GM12874 (cell line): Measurements from ENCODE around the gene RAC2.

ENCODE experiments used
- TF ChIP-seq, protein P1 (sequence below): IDR thresholded peaks from 2 replicates; pipeline ENCODE4 v1.5.1; 2011; ENCODE audit warnings: low read depth, mild to moderate bottlenecking, control low read depth, low read length, moderate library complexity; ENCODE audit not compliant: insufficient read depth

RAC2 gene

DNA sequence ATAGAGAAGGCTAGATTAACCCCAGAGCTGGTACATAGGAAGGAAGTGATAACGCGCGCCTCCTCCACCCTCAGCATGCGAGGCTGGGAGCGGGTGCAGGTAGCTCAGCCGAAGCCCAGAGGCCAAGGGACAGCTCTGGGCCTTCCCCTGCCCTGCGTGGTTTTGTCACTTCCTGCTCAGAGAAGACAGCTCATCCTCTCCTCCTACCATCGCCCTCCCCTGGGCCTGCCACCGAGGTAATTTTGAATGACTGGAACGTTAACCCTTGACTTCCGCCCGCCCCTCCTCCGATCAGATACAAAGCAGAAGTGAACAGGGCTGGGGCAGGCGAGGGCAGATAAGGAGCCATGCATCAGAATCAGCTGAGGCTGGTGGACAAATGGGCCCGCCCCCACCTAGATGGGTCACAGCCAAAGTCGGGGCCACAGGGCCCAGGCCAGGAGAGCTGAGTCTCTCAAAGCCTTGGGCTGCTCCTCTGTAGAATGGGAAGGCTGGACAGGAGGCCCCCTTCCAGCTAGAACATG, 1.6 kb downstream of the RAC2 start:
- TF ChIP-seq, protein P1, sequence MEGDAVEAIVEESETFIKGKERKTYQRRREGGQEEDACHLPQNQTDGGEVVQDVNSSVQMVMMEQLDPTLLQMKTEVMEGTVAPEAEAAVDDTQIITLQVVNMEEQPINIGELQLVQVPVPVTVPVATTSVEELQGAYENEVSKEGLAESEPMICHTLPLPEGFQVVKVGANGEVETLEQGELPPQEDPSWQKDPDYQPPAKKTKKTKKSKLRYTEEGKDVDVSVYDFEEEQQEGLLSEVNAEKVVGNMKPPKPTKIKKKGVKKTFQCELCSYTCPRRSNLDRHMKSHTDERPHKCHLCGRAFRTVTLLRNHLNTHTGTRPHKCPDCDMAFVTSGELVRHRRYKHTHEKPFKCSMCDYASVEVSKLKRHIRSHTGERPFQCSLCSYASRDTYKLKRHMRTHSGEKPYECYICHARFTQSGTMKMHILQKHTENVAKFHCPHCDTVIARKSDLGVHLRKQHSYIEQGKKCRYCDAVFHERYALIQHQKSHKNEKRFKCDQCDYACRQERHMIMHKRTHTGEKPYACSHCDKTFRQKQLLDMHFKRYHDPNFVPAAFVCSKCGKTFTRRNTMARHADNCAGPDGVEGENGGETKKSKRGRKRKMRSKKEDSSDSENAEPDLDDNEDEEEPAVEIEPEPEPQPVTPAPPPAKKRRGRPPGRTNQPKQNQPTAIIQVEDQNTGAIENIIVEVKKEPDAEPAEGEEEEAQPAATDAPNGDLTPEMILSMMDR, result no peak

DNA sequence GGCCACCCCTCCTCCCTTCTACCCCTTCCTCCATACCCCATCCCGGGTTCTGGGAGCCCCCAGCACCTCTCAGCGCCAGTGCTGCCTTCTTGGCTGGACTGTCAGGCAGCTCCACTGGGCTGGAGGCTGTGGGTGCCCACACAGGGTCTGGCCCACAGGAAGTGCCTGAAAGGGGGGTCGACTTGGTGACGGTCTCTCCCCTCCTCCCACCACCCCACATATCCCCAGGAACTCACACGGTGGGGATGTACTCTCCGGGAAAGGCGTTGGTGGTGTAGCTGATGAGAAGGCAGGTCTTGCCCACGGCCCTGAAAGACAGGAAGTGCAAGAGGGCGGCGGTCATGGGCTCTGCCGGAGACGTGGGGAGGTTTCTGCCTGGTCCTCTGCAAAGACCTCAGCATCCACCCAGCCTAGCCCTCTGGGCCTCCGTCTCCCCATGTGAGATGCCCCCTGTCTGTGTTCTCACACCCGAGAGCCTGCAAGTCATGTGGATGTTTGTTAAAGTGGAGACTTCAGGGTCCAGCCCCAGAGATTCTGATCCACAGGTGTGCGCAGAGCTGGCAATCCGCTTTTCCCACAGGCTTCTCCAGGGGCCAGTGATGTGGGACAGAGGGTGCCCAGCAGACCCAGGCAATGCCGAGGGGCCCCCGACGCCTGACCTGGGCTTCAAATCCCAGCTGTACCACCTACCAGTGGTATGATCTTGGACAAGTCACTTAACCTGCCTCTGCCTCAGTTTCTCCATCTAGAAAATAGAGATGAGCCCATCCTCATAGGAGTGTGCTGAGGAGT, 2.5 kb downstream of the RAC2 start:
- TF ChIP-seq, protein P1, result no peak

GRCh38 chr22:37240941-37241320, 3.1 kb downstream of the RAC2 start:
- TF ChIP-seq, protein P1, result no peak

GRCh38 chr22:37240240-37240940, 3.7 kb downstream of the RAC2 start:
- TF ChIP-seq, protein P1, result no peak

DNA sequence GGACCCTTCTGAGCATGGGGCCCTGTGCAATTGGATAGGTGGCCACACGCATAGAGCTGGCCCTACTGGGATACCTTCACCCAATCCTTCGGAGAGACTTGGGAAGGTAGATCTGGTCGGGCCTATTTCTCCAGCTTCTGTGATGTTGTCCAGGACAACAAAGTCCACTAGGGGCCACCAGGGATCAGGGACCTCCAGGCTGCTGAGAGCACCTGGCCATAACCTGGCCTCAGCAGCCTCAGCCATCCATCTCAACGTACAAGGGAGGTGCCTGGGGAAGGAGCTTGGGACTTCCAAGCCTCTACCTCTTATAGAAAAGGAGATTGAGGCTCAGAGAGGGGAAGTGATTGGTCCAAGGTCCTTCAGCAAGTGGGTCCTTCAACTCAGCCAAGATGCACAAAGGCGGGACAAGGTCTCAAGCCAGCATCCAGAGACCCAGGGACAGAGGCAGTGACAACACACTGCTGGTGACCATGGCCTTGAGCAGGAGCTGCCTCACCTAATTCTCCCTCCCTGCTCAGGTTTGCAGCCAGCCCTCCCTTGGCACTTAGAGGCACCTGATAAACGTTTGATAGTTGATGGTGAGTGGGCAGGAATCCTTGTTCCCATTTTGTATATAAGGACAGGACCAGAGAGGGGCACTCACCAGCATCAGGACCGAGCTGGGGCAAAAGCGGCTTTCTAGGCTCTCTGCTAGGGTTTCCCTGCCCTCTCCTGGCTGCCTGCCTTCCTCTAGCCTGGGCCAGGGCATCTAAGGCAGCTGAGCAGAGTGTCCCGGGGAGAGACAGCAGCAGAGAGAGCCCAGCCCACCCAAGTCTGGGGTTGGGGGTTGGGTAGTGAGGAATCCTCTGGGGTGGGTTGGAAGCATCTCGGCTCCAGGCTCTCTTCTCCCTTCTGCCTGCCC, 4.5 kb downstream of the RAC2 start:
- TF ChIP-seq, protein P1, result no peak

- TF ChIP-seq, protein P1, result no peak
Observed at GRCh38 chr22:37237371-37238268, 6.4 kb downstream of the RAC2 start.
